Parietal lobe (tissue), 2 donors: Measurements from ENCODE around the gene EYA2. TPM values are rescaled to one million over a fixed set of nuclear protein-coding genes. Genes with fewer than 3 reads are reported as not detected.

Experiments
- small RNA-seq: library from RNA; depleted of rRNA; stranded (forward); fragments of <200 nt; gene quantifications from one replicate; pipeline ENCODE3, GENCODE V24; 2014; ENCODE audit warnings: low replicate concordance
- total RNA-seq: library from RNA; depleted of rRNA; stranded (reverse); fragments of >200 nt; gene quantifications from one replicate; pipeline ENCODE4 v1.2.3, GENCODE V29; 2014

The EYA2 gene
- 0.94 TPM for total RNA-seq

GRCh38 chr20:46894579-46894958 lies at the start of gene EYA2:
Gene EYA2 (plus strand): TSS chr20:46894843. CDS start chr20:46990011, 95,168 bp downstream.

Small RNA genes within 50 kb of the gene (small RNA-seq; reads per million reads assigned to genes)
- not detected for gene MIR3616

Other genes with a start within 250 kb of the EYA2 start
- gene SLC13A3, start 243.4 kb upstream of the EYA2 start, total RNA-seq = 13.1 TPM
- gene TP53RK, start 205.4 kb upstream of the EYA2 start, total RNA-seq = 61.7 TPM
- gene SLC2A10, start 185.2 kb upstream of the EYA2 start, total RNA-seq = 5.6 TPM